GM19023 (cell line): ENCODE measurements around the gene SLC26A2.
"Not testable (repeated sequence)": the region's sequence is repeated elsewhere in the genome, so short reads cannot be mapped to it uniquely, and the experiment has no call there.

Source experiments
- ATAC-seq: cut with Tn5 transposase; IDR thresholded peaks from one replicate; pipeline ENCODE4 v1.9.1; 2021; ENCODE audit warnings: mild to moderate bottlenecking, moderate library complexity; ENCODE audit not compliant: unreplicated experiment

The SLC26A2 gene

DNA sequence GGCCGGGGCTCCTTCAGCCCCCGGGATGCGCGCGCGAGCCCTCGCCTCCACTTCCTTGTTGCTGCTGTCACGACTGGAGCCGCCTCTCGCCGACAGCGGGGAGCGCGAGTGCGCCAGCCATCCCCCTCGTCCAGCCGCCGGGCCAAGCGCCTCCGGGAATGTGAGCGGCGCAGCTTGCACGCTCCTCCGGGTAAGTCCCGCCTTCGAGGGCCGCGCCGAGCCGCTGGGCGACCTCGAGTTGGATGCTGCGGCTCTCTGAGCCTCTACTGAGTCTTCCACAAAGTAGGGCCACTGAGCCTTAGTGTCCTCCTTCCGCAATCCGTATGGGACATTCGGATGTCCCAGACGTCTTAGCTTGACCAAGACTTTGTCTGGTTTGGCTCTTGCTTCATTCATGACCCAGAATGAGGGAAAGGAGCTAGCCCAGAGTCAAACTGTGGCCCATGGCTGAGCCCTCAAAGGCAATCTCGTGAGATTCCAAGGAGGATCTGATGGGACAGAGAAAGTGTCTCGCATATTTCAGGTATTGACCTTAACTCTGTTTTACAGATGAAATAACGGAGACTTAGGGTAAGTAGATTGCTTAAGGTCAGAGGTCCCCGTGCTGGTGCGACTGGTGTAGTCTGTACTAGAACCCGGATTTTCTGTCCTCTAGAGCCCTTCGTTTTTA, 40.6 kb downstream of the SLC26A2 start:
- peak; percentile 1 for ATAC-seq

DNA sequence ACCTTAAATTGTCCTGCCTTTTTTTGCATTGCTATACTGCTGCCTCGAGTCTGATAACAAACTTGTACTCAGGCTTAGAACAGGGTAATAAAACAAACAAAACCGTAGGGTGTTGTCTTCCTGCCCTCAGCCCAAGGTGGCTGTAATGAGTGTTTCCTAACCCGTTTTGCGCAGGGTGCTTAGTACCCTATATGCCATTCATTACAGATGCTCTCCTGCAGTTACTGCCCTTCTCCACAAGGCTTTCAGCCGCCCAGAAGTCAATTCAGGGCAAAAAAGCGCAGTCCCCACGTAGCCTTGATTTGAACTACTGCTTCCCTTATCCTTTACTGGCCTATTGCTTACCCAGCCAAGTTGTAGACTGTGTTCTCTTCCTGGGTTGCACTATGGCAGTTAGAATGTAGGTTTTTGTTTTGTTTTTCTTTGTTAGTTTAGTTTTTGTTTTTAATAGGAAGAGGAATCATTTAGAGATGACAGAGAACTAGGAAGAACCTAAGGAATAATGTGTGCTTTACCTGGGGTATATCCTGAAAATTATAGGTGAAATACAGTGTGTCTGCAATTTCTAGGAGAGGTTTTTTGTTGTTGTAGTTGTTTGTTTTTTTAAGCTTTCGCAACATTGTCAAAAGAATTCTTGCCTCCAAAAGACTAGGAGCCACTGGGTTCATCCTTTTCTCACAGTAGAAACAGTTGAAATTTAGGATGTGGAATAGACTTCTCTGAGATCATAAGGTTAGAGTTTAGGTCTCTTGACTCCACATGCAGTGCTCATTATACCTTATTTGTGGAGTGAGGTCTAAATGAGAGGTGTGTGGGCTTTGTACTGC, 41.3 kb downstream of the SLC26A2 start:
- peak; percentile 47 for ATAC-seq

DNA sequence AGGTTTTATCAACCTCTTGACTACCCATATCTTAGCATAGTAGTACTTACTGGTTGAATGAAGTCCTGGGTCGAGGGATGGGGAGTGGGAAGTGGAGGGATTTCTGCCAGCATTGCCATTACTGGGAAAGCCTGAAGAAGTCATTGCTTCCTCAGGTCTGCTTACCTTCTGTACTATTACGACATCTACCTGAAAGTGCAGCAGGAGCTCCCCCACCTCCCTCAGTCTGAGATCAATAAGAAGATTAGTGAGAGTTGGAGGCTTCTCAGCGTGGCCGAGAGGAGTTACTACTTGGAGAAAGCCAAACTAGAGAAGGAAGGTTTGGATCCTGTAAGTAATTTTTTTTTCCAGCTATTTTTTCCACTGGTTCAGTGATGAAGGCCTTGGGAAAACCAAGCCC, 45.8 kb downstream of the SLC26A2 start:
- ATAC-seq, result no peak

DNA sequence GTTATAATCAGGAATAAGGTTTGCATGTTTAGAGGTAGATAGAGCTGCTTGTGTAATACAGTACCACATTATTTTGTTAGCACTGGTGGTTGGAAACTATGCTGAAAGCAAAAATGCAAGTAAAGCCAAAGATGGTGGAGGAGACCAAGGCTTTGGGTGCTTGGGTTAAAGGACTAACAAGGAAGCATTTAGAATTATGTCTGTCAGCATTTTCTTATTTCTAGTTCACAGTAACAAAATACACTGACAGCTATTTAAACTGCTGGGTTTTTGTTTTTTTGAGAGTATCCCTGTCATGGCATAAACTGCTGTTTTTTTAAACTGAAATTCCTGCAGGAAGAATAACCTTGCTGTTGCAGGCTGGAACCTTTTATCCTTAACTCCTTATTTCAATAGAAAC, 46.5 kb downstream of the SLC26A2 start:
- ATAC-seq, result no peak

DNA sequence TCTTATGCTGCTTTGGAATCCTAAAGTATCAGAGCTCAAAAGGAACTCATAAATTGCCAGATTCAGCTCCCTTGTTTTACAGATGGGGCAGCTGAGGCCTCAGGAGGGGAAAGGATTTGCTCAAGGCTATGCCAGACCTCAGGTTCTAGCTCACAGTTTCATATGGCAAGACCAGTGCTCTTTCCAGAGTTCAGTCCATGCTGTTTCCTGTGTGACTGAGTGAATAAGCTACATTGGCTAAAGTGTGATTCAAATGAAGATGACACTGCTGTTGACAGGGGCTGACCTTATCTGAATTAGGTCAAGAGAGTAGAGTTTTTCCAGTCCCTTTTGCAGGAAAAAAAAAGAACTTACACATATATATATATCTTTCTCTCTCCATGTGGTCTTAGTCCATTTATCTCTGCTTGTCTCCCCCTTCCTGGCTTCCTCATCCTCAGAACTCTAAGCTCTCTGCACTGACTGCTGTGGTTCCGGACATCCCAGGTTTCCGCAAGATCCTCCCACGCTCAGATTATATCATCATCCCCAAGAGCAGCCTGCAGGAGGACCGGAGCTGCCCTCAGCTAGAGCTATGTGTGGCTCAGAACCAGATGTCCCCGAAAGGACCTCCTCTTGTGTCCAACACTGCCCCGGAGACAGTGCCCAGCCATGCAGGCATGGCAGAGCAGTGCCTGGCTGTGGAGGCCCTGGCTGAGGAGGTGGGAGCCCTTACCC, 49.3 kb downstream of the SLC26A2 start:
- no peak for ATAC-seq

DNA sequence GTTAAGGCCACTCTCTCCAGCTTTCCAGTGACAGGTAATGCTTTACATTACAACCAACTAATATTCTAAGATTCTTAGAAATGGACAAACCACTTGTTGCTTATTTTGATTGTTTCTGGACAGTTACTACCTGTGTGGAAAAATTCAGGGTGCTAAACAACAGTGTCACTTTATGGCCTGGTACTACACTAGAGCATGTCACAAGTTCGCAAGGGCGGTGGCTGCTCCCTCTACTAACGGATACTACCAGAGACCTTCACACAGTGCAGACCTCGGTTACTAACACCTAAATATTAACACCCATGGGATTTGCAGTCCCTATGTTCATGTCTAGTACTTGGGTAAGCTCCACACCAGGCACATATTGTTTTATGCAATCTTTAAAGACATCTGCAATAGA, 53.4 kb downstream of the SLC26A2 start:
- ATAC-seq, result no peak

DNA sequence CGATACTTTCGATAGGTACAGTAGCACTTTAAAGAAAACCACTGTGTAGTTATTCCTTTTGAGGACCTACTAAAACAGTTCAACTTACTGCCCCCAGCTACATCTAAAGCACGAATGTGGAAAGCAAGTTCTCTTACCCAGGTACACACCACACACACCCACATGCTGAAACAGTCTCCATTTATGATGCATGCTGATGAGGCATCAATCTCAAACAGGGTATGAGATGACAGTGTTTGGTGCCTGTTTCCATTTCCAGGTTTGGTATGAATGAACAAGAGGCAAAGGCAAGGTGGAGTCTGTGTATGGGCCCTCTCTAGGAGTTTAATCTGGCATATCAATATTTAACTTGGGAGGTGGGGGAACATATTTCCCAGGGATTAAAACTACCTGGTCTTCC, 53.9 kb downstream of the SLC26A2 start:
- ATAC-seq, result no peak

DNA sequence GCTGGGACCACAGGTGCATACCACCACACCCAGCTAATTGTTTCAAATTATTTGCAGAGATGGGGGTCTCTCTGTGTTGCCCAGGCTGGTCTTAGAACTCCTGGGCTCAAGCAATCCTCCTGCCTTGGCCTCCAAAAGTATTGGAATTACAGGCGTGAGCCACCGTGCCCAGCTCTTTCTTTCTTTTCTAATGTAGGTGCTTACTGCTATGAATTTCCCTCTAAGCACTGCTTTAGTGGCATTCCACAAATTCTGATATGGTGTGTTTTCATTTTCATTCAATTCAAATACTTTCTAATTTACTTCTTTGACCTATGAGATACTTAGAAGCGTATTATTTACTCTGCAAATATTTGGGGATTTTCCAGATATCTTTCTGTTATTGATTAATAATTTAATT, 54.9 kb downstream of the SLC26A2 start:
- ATAC-seq, result no peak

DNA sequence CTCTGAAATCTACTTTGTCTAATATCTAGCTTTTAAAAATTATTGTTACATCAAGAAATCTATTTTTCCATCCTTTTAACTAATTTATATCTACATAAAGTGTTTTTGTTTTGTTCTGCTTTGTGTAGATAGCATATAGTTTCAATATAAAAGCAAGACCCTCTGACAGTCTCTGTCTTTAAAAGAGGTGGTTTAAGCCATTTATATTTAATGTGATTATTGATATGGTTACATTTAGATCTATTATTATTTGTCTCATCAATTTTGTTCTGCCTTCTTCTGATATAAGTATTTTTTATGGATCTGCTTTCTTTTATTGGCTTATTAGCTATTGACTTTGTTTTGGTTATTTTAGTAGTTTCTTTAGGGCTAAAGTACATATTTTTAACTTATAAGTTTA, 56.0 kb downstream of the SLC26A2 start:
- no peak for ATAC-seq

DNA sequence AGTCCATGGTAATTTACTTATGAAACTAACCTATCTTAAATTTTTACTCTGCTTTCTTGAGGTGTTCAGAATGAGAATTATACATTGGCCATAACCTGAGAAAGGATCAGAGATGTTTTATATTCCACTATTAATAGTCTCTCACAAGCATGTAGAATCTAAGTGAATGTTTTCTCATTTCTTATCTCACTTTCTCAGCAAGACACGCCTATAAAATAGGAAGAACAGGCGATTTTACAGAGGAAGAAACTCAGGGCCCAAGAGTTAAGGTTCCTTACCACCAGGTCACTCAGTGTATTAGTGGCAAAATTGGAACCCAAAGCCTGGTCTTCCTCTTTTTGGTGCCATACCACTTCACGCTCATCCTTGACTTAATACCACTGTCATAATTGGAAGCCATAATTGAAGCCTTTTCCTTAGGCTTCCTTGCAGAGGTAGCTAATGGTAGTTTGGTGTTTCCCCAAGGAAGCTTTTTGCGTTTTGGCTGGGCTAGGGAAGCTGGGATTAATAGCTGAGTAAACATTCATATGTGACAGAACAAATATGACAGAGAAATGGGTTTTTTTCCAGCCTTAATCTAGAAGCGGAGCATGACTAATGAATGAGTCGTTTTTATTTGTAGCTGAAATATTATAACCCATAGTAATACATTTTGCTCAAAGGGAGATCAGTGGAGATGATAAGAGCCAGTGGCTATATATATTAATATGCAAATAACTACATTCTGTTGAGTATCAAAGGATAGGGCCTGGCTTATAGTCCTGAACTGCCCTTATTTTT, 56.9 kb downstream of the SLC26A2 start:
- no peak for ATAC-seq

DNA sequence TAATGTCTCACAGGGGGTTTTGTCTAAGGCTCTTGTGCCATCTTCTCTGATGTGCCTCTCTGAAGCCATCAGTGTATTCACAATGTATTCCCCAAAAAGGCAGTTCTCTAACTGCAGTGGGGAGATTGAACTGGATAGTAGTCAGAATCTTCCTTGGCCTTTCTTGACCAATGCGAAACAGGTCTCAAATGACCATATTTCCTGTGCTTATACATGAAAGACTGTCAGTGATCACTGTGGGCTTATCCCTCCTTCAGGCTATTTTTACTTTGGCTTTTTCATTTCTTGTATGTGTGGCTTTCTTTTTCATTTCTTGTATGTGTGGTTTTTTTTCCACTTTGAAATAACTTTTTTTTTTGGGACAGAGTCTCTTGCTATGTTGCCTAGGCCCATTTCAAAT, 59.7 kb downstream of the SLC26A2 start:
- ATAC-seq, result no peak

DNA sequence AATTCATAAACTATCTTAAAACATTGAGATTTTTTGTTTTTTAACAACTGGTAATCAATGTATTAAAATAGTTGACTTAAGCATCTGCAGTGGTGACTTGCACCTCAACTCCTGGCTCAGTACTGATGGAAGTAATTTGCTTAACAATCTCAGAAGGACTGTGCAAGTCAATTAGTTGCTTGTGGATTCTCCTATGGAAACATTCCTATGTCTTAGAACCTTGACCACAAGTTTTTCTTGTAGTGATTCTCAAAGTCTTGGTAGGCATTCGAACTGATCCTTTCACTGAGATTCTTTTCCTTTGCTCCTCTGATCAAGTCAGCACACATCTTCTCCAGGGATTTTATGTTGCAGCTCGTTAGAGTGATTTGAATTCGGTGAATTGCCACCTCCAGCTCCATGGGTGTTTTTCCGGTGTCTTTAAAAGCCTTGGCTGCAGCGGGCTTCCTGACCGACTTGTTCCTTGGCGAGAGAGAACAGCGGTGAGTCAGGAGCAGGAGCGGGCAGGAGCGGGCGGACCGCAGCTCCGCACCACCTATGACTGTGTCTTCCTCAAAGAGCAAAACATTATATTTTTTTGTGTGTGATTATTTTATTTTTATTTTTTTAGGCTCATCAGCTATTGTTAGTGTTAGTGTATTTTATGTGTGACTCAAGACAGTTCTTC, 61.1 kb downstream of the SLC26A2 start:
- ATAC-seq, result no peak

DNA sequence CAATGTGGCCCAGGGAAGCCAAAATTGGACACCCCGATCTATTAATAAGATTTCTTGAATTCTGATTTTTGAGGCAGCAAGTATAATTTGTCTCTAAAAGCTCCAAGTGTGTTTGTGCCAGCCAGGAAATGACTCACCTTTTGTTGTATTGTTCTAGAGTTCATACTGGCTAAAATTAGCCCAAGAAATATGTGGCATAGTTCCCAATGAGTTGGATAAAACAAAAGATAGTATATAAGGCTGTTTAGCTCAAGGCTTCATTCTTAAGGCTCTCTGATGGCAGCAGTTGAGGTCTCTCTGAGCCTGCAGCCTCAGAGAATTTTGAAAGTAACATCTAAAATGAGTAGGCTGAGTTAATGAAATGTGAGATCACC, 61.6 kb downstream of the SLC26A2 start:
- no peak for ATAC-seq

DNA sequence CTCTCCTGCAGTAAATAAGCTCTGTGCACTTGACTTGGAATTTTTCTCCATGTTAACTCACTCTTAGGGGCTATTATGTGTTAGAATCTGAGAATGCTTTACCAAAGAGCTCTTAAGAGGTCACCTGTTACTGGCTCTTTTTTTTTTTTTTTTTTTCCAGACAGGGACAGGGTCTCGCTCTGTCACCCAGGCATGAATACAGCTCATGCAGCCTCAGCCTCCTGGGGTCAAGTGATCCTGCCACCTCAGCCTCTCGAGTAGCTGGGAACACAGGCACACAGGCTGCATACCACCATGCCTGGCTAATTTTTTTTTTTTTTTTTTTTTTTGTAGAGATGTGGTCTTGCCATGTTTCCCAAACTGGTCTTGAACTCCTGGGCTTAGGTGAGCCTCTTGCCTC, 62.1 kb downstream of the SLC26A2 start:
- no peak for ATAC-seq

DNA sequence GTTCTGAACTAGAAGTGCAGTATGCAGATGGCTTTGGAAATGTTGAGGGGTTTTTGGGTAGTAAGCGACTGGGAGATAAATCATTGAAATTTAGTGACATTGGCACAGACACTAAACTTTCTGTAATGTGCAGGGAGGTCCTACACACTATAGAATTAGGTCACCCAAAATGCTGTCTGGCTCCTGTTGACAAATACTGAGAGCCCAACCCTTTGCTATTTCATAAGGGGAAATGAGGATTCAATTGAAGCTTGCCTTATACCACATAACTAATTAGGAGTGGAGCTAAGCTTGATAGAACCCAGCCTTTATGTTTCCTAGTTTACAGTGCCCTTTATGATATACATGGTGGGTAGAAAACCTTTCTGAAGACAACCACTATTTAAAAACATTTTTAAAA, 62.6 kb downstream of the SLC26A2 start:
- no peak for ATAC-seq

DNA sequence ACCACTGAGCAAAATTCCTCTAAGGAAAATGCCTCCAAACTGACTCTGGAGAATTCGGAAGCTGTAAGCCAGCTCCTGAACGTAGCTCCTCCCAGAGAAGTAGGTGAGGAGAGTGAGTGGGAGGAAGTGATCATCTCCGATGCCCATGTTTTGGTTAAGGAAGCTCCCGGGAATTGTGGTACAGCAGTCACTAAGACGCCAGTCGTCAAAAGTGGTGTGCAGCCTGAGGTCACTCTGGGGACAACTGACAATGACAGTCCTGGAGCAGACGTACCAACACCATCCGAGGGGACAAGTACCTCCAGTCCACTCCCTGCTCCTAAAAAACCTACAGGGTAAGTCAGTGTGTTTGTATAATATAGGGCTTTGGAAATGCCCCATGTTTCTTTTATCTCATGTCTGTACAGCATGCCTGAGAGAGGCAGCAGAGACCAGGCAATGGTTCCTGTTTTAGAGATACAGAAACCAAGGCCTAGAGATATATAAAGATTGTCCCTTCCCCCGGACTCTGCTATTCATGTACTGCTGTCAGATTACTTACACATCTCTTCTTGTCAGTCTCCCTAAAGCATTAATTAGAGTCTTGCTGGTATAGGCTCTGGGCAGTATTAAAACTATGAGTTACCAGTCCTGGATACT, 63.9 kb downstream of the SLC26A2 start:
- no peak for ATAC-seq

DNA sequence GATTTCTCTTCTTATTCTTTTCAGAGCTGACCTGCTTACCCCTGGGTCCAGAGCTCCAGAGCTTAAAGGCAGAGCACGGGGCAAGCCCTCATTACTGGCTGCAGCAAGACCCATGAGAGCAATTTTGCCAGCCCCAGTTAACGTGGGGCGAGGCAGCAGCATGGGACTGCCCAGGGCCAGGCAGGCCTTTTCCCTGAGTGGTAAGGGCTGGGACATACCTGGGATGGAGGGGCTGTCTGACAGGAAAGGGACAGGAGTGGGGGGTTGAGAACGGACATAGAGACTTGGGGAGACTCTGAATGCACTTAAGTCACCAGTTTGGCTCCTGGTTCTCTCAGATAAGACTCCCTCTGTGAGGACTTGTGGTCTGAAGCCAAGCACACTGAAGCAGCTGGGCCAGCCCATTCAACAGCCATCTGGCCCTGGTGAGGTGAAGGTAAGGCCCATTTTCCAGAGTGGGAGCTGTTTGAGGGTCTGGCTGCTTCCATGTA, 66.2 kb downstream of the SLC26A2 start:
- no peak for ATAC-seq

DNA sequence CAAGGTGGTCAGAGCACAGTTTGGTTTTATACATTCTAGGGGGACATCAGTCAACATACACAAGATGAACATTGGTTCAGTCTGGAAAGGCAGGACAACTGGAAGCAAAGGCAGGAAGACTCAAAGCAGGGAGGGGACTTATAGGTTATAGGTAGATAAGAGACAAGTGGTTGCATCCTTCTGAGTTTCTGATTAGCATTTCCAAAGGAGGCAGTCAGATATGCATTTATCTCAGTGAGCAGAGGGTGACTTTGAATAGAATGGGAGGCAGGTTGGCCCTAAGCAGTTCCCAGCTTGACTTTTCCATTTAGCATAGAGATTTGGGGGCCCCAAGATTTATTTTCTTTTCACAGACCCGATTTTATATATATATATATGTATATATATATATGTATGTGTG, 67.5 kb downstream of the SLC26A2 start:
- ATAC-seq, result not testable (repeated sequence)

DNA sequence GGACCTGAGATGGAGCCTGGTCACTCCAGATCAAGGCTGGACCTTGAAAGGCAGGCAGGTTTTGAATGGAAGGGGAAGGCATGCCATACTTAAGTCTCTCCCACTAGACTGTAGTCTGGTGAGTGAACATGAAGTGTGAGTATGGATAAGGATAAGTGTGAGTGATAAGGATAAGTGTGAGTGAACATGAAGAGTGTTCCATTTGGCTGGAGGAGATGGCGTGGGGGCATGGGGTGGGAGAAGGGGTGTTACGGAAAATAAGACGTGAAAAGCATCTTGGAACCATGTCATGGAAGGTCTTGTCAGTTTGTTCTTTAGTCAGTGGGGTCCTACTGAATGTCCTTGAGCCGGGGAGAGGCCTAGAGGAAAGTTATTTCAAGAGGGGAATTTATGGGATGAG, 72.8 kb downstream of the SLC26A2 start:
- no peak for ATAC-seq

DNA sequence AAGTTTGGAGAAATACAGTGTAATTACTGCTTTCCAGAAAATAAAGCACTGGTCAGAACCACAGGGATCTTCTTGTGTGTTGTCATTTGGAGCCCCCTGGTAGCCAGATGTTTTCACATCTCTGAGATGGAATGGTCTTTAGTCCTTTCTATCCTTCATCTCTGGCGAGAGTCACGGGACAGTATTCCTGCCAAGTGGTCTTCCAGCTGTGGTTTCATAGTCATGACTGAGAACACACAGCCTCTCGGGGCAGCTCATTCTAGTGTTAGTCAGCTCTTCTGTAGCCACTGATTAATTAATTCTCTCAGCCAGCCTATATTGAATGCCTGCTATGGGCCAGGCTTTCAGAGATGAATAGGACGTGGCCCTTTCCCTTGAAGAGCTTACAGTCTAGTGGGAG, 74.1 kb downstream of the SLC26A2 start:
- no peak for ATAC-seq
